Muscle of arm (tissue), 12 donors: Measurements from ENCODE around the gene EMSY. TPM values are rescaled to one million over a fixed set of nuclear protein-coding genes. Genes with fewer than 3 reads are reported as not detected.

Experiments used
- DNase-seq: peaks from one replicate; pipeline ENCODE4 v3.0.0-alpha.2; 2013
- polyA plus RNA-seq, 12 donors: library from polyadenylated mRNA; unstranded; fragments of 120-200 nt; gene quantifications; one replicate each; pipeline ENCODE4 v1.2.1, GENCODE V29; 2013; ENCODE audit not compliant: insufficient read length in 12 of 12

Gene EMSY
- polyA plus RNA-seq, 12 donors = 14.2 to 36.1 (median 16.0) TPM; not detected in 1

- peak; percentile 18 for DNase-seq
Measured at GRCh38 chr11:76512851-76513653, 68.2 kb downstream of the EMSY start.

DNA sequence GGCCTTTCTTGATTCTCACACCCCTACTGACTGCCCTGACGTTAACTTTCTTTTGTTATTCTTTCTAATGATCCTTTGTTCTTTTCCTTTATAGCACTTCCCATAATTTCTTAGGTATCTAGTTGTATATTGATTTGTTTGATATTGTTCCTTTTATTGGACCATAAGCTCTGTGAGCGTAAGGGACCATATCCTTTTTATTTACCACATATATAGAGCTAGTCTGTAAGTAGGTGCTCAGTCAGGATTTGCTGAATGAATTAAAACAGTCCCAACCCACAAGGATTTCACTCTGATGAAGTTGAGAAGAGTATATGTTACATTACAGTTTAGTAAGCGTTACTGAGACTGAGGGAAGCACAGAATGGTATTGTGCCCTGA lies 68.8 kb downstream of the EMSY start:
- no peak for DNase-seq

- DNase-seq = no peak
Measured at GRCh38 chr11:76515494-76515893, 70.7 kb downstream of the EMSY start.

DNA sequence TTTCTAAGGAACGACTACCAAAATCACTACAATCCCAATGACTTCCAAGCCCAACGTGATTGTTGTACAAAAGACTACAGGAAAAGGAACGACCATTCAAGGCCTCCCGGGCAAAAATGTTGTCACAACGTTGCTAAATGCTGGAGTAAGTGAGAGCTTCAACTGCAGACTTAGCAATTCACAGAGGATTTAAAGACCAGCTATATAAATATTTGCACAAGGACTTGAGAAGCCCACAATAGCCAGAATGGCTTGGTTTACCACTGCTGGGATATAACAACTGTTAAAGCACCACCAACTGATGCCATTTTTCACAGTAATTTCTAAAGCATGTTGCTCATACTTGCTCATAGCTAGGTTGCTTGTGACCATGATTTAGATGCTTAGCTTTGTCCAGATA lies 78.3 kb downstream of the EMSY start:
- no peak for DNase-seq

GRCh38 chr11:76523786-76524436 lies 79.1 kb downstream of the EMSY start:
- no peak for DNase-seq

DNA sequence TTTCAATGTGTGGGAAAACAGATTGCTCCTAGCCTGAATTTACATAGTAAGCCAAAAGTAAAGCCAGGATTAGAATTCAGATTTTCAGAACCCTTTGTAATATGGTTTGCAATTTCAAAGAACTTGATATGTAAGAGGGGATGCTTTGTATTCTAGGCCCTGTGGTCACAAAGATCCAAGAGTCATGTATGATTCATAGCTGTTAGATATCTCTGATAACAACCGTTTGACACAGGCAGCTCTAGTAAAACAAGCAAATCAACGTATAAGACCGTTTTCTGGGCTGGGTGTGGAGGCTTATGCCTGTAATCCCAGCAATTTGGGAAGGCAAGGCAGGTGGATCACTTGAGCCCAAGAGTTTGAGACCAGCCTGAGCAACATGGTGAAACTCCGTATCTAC lies 79.6 kb downstream of the EMSY start:
- no peak for DNase-seq

DNA sequence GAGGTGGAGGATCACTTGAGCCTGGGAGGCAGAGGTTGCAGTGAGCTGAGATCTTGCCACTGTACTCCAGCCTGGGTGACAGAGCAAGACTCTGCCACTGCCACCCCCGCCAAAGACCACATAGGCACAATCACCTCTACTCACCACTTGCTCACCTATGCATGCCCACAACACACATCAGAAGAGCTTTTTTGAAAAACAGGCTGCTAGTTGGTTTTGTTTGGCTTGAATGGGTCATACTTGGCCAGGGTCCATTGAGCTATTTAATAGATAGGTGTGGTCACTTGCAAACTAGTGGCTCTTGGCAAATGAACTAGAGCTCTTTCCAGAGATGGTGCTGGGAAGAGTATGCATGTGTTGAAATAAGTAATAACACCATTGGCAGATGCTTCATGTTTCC lies 80.1 kb downstream of the EMSY start:
- peak; percentile 14 for DNase-seq

GRCh38 chr11:76526878-76527277 lies 82.1 kb downstream of the EMSY start:
- no peak for DNase-seq

- no peak for DNase-seq
Measured at GRCh38 chr11:76542436-76542835, 97.6 kb downstream of the EMSY start.

DNA sequence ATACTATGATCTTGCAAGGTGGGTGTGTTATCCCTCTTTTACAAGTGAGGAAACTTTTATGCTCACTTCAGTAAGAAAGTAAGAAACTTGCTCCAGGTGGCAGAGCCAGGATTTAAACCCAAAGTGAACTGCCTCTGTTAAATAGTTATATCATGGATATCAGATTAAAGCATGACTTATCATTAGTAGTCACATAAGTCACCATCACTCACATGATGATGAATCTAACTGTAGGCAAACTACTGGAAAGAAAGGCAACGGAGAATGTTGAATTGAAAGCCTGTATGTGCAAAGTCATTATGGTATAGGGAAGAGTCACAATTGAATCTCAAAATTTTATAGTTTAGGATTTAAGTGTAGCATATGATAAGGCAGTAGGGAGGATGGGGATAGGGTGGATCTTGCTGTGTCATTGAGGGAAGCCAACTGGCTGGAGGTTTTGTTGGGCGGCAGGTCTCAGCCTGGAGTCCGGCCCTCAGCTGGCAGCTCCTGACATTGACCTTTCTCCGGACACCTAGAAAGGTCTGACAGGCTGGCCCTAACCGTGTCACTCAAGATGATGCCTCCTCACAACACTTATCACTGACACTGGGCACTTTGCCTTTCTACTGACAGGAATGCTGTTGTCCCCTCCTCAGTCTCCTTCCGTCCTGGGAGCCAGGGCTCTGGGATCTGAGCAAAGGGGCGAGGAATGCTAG lies 98.3 kb downstream of the EMSY start:
- DNase-seq = no peak

DNA sequence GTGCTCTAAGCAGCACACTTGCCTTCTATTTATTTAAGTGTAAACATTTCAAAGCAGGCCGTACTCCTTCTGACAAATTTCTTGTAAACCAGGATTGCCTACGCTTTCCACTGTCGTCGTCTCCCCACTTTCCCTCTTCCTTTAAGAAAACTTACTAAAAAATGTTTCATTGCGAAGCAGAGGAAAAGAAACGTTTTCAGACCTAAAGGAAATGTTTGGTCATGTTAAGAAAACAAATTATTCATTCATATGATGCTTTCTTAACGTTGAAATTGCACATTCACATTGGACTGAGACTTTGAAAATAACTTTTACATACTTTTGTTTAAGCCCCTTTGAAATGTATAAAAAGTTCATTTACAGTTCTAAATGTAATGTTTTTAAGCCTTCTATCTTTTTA lies 106.0 kb downstream of the EMSY start:
- no peak for DNase-seq

DNA sequence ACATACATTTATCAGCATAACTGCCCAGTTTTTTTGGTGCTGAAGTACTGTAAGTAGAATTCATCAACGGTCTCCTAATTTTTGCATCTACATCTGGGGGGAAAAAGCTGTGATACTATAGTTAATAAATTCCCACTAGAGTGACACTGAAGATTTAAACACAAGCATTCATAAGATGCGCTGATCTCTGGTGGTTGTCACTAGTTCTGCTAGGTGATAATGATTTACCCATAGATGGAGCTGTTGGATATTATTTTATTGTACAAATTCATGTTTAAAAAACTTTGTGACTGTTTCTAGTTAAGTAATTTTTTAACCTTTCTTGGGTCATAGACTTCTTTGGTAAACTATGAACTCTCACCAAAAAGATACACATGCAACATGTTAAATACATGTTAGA lies 106.6 kb downstream of the EMSY start:
- no peak for DNase-seq

GRCh38 chr11:76552987-76553386 lies 108.2 kb downstream of the EMSY start:
- DNase-seq = no peak

DNA sequence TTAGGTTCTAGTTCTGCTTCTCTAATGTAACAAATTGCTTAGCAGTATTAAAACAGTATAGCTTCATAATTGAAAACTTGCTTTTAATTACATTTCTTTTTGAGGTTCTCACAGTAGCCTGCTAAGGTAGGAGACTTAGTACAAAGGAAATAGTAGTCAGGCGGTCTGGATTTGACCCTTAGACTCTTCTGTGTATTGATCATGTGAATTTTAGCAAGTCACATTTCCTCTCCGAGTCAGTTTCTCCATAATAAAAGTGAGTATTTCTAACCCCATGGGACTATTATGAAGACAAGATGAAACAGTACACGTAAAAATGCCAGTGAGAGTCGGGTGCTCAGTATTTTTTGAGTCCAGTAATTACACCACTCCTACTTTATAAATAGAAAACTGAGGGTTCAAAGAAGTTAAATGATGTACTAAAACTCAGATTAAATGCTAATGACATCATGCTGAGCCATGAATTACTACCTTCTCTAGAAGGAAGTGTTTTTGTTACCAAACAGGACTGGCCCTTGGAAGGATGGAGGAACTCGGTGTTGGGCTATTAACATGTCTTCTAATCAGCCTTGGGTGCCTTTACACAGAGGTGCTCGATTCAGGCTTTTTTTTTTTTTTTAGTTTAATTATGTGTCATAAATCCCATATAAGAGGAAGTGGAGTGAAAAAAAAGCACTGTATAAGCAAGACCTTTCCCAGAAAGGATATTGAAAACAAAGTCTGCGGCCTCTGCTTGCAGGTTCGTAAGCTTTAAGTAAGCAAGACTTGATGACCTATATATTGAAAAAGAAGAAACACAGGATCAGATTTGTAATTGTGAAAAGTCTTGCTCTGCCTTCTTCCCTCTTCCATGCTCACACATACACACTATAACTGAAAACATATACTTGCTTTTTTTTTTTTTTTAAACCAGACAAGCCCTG lies 109.0 kb downstream of the EMSY start:
- no peak for DNase-seq

GRCh38 chr11:76554767-76555166 lies 109.9 kb downstream of the EMSY start:
- DNase-seq = no peak

DNA sequence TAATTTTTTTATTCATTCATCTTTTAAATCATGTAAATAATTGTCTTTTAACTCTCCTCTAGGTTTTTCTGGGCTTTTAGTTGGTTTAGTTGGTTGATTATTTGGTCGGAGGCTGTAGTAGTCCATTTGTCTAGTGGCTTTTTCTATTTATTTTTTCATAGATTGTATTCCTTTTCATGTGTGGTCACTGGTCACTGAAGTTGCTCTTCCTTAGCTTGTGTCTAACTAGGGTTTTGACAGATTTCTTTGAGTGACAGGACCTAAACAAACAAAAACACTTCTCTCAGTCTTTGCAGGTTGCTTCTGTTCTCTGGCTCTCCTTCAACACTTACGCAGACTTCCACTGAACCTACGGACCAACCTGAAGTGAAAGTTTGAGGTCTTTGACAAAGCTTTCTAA lies 112.6 kb downstream of the EMSY start:
- no peak for DNase-seq

GRCh38 chr11:76558473-76558872 lies 113.7 kb downstream of the EMSY start:
- no peak for DNase-seq

DNA sequence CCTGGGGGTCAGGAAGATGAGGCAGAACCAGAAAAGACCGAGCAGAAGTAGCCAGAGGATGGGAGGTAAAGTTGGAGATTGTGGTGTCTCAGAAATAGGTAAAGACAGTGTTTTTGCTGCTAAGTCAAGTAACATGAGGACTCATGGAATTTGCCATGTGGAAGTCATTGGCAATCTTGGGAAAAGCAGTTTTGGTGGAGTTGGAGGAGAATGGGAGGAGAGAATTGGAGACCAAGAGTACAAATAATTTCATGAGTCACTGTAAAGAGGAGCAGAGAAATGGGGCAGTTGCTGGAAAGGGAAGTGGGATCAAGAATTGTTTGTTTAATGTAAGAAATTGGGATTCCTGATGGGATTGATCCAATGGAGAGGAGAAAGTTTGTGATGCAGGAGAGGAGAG lies 114.1 kb downstream of the EMSY start:
- no peak for DNase-seq

- peak; percentile 35 for DNase-seq
Measured at GRCh38 chr11:76559346-76559745, 114.5 kb downstream of the EMSY start.

DNA sequence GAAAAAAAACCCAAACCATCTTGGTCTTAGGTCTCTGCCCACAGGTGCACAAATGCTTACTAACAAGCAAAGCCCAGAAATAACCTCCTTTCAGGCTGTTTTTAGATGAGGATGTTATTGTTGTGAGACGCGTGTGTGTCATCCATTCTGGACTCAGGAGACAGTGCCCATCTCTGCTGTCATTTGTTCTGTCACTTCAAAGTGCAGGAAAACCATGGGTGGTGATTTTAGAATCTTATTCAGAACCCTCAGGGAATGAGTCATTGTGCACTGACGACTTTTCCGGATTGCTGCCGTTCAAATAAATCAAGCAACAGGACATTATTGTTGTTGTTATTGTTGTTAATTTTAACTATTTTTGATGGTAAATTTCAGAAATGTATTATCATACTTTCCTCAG lies 115.4 kb downstream of the EMSY start:
- no peak for DNase-seq

DNA sequence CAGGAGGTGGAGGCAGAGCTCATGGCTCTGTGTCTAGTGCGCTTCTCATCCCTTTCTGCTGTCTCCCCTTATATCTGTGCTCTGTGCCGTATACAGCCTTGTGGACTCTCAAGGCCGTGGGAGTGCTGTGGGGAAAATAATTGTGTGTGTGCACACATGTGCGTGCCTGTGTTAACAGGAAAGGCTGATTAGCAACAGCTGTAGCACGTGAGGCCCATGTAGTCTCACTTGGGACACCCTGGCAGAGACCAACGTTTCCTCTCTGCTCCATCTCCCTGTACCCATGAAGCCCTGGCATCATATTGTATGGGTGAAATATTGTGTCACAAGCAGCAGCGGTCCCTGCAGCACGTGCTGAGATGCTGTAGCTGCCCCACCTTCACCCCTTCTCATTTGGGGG lies 116.4 kb downstream of the EMSY start:
- DNase-seq = no peak

- no peak for DNase-seq
Measured at GRCh38 chr11:76562541-76562940, 117.7 kb downstream of the EMSY start.
